ENCODE results near the gene DIP2C. TPM values are rescaled to one million over a fixed set of nuclear protein-coding genes. Genes with fewer than 3 reads are reported as not detected.

Gene DIP2C
- total RNA-seq, 1 donor from 2014 or later: 52.6 TPM

DNA sequence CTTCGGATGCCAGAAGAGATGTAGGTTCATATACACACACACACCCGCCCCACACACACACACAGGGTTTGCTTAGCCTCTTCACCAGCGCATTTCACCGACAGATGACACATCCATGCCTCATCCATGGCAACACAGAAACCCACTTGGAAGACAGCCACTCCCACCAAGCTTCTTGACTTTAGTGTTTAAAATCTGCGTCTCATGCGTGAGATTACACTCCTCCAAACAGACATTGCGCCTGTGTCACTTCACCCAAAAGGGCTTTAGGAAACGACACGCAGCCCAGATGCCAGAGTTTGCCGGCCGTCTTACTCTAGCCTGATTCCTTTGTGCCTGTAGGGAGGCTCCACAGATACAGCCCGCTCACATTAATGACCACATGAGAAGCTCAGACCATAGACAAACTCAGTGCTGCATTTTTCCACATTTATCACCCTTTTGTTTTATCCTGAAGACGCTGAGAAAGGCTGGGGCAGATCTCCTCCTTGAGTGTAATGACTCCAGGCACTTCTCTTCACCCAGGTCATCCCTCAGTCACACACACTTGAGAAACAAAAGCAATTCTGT is 73.8 kb downstream of the DIP2C start:
- H3K36me3 Mint-ChIP-seq (ENCODE audit: unreplicated experiment): no peaks in the 10 kb centered on the region
- peak overlapping the region; percentile 86 for H3K27ac Mint-ChIP-seq (ENCODE audit: unreplicated experiment)
- TF ChIP-seq, protein P1, sequence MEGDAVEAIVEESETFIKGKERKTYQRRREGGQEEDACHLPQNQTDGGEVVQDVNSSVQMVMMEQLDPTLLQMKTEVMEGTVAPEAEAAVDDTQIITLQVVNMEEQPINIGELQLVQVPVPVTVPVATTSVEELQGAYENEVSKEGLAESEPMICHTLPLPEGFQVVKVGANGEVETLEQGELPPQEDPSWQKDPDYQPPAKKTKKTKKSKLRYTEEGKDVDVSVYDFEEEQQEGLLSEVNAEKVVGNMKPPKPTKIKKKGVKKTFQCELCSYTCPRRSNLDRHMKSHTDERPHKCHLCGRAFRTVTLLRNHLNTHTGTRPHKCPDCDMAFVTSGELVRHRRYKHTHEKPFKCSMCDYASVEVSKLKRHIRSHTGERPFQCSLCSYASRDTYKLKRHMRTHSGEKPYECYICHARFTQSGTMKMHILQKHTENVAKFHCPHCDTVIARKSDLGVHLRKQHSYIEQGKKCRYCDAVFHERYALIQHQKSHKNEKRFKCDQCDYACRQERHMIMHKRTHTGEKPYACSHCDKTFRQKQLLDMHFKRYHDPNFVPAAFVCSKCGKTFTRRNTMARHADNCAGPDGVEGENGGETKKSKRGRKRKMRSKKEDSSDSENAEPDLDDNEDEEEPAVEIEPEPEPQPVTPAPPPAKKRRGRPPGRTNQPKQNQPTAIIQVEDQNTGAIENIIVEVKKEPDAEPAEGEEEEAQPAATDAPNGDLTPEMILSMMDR (IDR thresholded peaks at IDR 0.05; ENCODE audit: partially characterized antibody, unreplicated experiment): no peak
- H3K4me1 Mint-ChIP-seq (ENCODE audit: low read depth, unreplicated experiment): peaks cover 70% of the 10 kb centered on the region
- DNase-seq: no peak
- peaks cover 26% of the 10 kb centered on the region for H3K27me3 Mint-ChIP-seq (ENCODE audit: unreplicated experiment)
- peak overlapping the region; percentile 57 for H3K4me3 Mint-ChIP-seq (ENCODE audit: unreplicated experiment)
- peaks cover 22% of the 10 kb centered on the region for H3K9me3 Mint-ChIP-seq (ENCODE audit: unreplicated experiment)

GRCh38 chr10:614790-615582 is 74.5 kb downstream of the DIP2C start:
- DNase-seq: no peak
- H3K4me3 Mint-ChIP-seq (ENCODE audit: unreplicated experiment): peak overlapping the region; percentile 57
- H3K4me1 Mint-ChIP-seq (ENCODE audit: low read depth, unreplicated experiment): peaks cover 69% of the 10 kb centered on the region
- H3K27ac Mint-ChIP-seq (ENCODE audit: unreplicated experiment): peak overlapping the region; percentile 86
- peaks cover 26% of the 10 kb centered on the region for H3K27me3 Mint-ChIP-seq (ENCODE audit: unreplicated experiment)
- TF ChIP-seq, protein P1 (IDR thresholded peaks at IDR 0.05; ENCODE audit: partially characterized antibody, unreplicated experiment): no peak
- no peaks in the 10 kb centered on the region for H3K36me3 Mint-ChIP-seq (ENCODE audit: unreplicated experiment)
- peaks cover 22% of the 10 kb centered on the region for H3K9me3 Mint-ChIP-seq (ENCODE audit: unreplicated experiment)

DNA sequence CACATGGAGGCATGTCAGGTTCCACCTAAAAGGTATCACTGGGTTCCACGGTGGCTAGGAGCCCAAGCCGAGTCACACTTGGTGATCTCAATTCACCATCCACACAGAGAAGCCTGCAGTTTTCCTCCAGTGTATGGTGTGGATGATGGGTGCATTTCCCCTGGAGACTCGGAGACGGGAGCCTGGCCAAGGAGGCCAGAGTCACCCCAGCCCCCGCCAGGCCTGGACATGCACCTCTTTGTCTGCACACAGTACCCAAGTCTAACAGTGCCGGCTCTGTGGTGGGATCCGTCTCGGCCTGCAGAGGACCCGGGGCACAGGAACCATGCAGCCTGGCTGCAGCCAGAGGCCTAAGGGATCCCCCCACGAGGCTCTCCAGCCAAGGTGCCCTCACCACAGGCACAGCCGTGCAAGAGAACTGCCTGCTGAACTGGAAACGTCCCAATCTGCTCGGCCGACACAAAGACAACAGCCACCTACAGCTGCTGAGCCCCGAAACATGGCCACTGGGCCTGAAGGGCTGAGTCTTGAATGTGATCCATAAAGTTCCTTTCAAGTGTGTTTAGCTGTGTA is 75.2 kb downstream of the DIP2C start:
- no peak for DNase-seq
- peak overlapping the region; percentile 83 for H3K27ac Mint-ChIP-seq (ENCODE audit: unreplicated experiment)
- H3K4me1 Mint-ChIP-seq (ENCODE audit: low read depth, unreplicated experiment): peaks cover 71% of the 10 kb centered on the region
- H3K36me3 Mint-ChIP-seq (ENCODE audit: unreplicated experiment): no peaks in the 10 kb centered on the region
- TF ChIP-seq, protein P1 (IDR thresholded peaks at IDR 0.05; ENCODE audit: partially characterized antibody, unreplicated experiment): no peak
- peaks cover 22% of the 10 kb centered on the region for H3K9me3 Mint-ChIP-seq (ENCODE audit: unreplicated experiment)
- H3K4me3 Mint-ChIP-seq (ENCODE audit: unreplicated experiment): peak overlapping the region; percentile 34
- peaks cover 26% of the 10 kb centered on the region for H3K27me3 Mint-ChIP-seq (ENCODE audit: unreplicated experiment)

GRCh38 chr10:613271-614138 is 76.0 kb downstream of the DIP2C start:
- H3K27ac Mint-ChIP-seq (ENCODE audit: unreplicated experiment): peak overlapping the region; percentile 70
- H3K27me3 Mint-ChIP-seq (ENCODE audit: unreplicated experiment): peaks cover 23% of the 10 kb centered on the region
- peaks cover 22% of the 10 kb centered on the region for H3K9me3 Mint-ChIP-seq (ENCODE audit: unreplicated experiment)
- no peak for DNase-seq
- no peaks in the 10 kb centered on the region for H3K36me3 Mint-ChIP-seq (ENCODE audit: unreplicated experiment)
- H3K4me3 Mint-ChIP-seq (ENCODE audit: unreplicated experiment): peak overlapping the region; percentile 41
- H3K4me1 Mint-ChIP-seq (ENCODE audit: low read depth, unreplicated experiment): peaks cover 70% of the 10 kb centered on the region
- TF ChIP-seq, protein P1 (IDR thresholded peaks at IDR 0.05; ENCODE audit: partially characterized antibody, unreplicated experiment): no peak

Measured in glutamatergic neuron (in vitro differentiated cells).